ENCODE measurements around the gene RASGRF1. TPM values are rescaled to one million over a fixed set of nuclear protein-coding genes. Genes with fewer than 3 reads are reported as not detected.
"Not testable (repeated sequence)": the region's sequence is repeated elsewhere in the genome, so short reads cannot be mapped to it uniquely, and the experiment has no call there.

Gene RASGRF1, protein sequence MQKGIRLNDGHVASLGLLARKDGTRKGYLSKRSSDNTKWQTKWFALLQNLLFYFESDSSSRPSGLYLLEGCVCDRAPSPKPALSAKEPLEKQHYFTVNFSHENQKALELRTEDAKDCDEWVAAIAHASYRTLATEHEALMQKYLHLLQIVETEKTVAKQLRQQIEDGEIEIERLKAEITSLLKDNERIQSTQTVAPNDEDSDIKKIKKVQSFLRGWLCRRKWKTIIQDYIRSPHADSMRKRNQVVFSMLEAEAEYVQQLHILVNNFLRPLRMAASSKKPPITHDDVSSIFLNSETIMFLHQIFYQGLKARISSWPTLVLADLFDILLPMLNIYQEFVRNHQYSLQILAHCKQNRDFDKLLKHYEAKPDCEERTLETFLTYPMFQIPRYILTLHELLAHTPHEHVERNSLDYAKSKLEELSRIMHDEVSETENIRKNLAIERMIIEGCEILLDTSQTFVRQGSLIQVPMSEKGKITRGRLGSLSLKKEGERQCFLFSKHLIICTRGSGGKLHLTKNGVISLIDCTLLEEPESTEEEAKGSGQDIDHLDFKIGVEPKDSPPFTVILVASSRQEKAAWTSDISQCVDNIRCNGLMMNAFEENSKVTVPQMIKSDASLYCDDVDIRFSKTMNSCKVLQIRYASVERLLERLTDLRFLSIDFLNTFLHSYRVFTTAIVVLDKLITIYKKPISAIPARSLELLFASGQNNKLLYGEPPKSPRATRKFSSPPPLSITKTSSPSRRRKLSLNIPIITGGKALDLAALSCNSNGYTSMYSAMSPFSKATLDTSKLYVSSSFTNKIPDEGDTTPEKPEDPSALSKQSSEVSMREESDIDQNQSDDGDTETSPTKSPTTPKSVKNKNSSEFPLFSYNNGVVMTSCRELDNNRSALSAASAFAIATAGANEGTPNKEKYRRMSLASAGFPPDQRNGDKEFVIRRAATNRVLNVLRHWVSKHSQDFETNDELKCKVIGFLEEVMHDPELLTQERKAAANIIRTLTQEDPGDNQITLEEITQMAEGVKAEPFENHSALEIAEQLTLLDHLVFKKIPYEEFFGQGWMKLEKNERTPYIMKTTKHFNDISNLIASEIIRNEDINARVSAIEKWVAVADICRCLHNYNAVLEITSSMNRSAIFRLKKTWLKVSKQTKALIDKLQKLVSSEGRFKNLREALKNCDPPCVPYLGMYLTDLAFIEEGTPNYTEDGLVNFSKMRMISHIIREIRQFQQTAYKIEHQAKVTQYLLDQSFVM (N-terminal part only)
- total RNA-seq = under 0.01 and 0.82 TPM in 2 replicates

DNA sequence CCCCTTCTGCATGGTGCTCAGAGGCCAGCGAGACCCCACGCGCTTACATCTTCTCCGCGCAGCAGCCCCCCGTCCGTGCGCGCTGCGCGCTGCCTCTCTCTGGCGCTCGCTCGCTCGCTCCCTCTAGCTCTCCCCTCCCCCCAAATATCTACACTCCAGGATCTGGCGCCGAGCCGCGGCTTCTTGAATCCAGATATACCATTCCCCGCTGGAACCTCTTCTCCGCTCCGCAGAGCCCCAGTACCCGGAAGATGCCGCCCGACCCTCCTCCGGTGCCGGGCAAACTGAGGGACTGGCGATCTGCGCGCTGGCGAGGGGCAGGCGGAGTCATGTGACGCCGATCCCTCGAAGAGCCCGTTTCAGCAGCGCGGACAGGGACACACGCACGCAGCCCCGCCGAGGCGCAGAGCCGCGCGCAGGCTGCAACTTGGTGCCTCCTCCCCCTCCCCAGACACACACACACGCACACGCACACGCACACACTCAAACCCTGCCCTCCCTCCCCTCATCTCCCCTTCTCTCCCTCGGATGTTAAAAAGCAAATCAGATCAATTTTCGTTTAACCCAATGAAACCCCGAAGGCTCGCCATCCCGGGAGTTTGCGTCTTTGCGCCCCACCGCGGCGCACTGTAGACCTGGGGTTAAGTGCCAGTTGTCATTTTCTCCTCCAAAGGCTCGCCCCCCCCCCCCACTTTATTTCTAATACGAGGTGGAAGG, at the start of gene RASGRF1:
Gene RASGRF1, minus strand, starts transcription at position 294 of the 717 bp plus-strand sequence. Its CDS starts 282 bp downstream, at position 12.
- DNase-seq (ENCODE audit: extremely low read depth, low read depth, low spot score) = no peak

DNA sequence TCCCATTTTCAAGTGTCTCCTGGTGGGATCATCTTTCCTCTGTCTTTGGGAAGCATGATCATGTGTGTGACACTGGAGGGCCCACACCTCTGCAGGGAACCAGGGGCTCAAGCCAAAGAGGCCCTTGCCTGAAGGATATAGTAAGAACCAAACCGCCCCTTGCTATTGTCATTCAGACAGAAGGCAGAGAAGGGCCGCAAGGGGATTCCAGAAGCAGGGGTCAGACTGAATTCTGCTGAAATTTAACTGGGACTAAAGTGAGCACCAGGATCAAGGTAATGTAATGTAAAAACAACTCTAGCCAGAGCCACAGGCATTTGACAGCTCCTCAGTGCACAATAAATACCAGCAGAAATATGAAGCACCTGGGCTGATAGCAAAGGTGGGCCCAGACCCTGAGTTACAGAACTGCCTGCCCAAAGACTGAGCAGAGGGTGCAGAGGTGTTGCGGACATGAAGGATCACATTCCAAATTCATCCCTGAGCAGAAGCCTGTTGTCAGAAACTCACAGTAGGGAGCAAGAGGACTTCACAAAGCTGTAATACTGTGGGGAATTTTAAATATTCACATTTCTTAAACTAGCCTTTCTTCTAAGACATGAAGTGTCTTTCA, 46.0 kb upstream of the RASGRF1 start:
- no peak for DNase-seq (ENCODE audit: extremely low read depth, low read depth, low spot score)

DNA sequence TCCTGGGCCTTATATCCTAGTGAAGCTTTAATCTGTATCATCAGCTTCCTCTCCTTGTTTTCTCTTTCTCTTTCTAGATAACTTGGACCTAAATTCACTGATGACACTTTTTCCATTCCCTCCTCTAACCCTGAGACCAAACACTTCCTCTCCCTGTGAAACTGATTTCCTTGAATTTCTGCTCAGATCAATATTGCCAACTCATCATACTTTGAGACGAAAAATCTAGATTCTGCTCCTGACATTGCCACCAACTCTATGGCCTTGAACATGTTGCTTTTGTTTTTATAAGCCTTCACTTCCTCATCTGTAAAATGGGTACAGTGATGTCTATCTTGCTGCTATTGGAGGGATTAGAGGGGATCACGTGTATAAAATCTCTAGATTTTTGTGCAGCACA, 42.7 kb upstream of the RASGRF1 start:
- no peak for DNase-seq (ENCODE audit: extremely low read depth, low read depth, low spot score)

DNA sequence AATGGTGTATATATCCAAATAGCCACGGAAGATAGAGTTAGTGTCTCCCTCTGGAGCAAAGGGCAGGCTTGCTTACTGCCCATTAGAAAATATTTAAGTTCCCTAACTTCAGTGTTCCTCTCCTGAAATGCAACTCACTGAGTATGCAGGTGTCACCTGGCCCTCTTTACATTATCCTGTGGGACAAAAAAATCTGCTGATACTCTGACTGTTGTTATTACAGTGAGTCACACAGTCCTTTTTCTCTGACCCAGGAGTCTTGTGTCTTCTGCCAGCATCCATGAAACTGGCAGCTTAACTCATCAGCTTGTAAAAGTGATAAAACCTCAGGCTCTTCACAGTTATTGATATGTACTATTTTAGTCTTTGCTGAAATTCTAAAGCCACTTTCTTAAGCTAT, 42.2 kb upstream of the RASGRF1 start:
- DNase-seq (ENCODE audit: extremely low read depth, low read depth, low spot score) = no peak

GRCh38 chr15:79132361-79132760, 41.8 kb upstream of the RASGRF1 start:
- no peak for DNase-seq (ENCODE audit: extremely low read depth, low read depth, low spot score)

- DNase-seq (ENCODE audit: extremely low read depth, low read depth, low spot score) = no peak
Observed at GRCh38 chr15:79130535-79131130, 40.1 kb upstream of the RASGRF1 start.

GRCh38 chr15:79129235-79129634, 38.7 kb upstream of the RASGRF1 start:
- no peak for DNase-seq (ENCODE audit: extremely low read depth, low read depth, low spot score)

DNA sequence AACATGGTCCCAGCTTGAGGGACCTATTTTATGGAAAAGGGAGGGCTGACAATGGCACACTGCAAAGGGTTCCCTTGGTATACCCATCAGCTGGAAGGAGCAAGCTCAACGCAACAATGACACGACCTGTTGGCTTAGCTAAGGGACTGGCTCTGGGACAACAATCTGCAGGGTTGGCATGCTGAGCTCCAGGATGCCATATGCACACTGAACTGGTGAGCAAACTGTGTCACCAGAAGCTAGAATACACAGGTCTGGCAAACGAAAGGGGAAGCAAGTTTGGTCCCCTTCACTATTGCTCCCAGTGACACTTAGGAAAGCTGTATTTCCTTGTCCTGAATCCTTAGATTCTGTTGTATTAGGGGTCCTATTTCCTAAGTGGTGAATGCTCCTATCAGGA, 38.0 kb upstream of the RASGRF1 start:
- no peak for DNase-seq (ENCODE audit: extremely low read depth, low read depth, low spot score)

- DNase-seq (ENCODE audit: extremely low read depth, low read depth, low spot score) = no peak
Observed at GRCh38 chr15:79124388-79124787, 33.8 kb upstream of the RASGRF1 start.

DNA sequence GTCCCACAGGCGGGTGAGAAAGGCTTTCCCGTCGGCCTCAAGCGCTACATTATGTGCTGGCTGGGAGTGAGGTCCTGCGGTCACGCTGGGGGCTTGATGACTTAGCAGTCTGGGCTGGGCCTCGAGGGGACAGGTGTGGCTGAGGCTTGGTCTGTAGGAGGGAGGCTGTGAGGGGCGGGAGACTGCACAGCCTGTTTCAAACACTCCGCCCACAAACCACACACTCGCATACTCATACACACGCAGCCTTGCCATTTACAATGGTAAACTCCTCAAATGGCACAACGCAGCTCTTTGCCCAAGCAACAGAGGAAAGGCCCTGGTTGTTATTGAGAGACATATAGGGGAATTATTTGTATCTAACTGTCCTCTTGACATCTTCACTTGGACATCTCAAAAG, 32.4 kb upstream of the RASGRF1 start:
- no peak for DNase-seq (ENCODE audit: extremely low read depth, low read depth, low spot score)

DNA sequence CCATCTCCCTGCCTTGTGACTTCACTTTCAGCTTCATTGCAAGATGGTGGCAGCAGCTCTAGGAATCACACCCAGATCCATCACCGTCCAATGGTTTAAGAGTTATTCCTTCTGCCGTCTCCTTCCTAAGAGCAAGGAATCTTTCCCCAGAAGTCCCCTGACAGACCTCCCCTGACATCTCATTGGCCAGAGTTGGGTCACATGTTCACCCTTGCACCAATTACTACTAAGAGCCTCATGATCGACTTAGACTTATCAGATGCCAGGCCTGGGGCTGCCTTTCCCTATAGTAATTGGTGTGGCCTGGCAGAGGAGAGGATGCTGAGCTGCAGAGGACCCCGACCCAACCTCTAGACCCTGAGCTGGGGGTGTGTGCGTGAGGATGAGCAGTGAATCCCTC, 31.8 kb upstream of the RASGRF1 start:
- no peak for DNase-seq (ENCODE audit: extremely low read depth, low read depth, low spot score)

- DNase-seq (ENCODE audit: extremely low read depth, low read depth, low spot score) = no peak
Observed at GRCh38 chr15:79121571-79121970, 31.0 kb upstream of the RASGRF1 start.

DNA sequence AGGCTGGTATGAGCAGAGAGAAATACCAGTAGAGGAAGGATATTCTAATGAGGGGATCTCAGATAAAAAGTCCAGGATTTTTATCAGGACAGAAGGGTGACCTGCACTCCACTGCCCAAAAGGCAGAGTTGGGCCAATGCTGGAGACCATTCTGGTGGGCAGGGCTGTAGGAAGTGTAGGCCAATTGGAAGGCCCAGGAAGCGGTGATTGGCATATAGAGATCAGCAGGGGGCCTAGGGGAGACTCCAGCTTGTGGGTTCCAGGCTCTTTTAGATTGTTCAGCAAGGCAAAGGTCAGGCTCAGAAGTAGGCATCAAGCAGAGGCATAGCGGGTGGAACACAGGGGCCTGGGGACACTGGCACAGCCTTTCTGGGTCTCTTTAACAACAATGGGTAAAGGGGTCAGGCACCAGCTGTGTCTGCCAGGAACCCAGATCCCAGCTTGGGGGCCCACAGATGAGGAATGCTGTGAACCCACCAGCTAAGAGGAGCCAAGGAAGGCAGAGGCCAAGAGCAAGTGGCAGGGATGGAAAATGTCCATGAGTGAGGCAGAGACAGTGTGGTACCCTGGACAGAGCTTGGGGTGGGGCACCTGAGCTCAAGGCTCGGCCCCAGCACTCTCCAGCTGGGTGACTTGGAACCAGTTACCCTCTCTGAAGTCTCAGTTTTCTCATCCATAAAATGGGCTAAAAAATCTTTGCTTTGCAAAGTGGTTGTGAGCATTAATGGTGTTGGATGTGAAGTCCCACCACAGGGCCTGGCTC, 27.0 kb upstream of the RASGRF1 start:
- DNase-seq (ENCODE audit: extremely low read depth, low read depth, low spot score) = no peak

DNA sequence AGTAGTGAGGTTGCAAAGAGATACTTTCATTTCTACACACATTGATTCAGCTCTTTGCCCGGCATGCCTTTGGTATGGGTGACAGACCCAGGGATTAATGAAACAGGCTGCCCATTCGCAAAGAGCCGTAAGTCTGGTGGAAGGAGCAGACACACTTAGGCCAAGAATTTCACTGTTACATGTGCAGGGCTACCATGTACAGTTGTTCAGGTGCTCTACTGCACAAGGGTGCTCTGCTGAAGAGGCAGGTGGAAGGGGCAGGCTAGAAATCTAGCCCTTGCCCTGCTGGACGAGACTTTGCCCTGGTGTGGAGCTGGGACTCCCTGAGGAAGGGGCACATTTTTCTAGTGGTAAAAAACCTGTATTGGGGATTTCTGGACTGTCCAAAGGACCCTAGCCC, 26.2 kb upstream of the RASGRF1 start:
- DNase-seq (ENCODE audit: extremely low read depth, low read depth, low spot score) = no peak

DNA sequence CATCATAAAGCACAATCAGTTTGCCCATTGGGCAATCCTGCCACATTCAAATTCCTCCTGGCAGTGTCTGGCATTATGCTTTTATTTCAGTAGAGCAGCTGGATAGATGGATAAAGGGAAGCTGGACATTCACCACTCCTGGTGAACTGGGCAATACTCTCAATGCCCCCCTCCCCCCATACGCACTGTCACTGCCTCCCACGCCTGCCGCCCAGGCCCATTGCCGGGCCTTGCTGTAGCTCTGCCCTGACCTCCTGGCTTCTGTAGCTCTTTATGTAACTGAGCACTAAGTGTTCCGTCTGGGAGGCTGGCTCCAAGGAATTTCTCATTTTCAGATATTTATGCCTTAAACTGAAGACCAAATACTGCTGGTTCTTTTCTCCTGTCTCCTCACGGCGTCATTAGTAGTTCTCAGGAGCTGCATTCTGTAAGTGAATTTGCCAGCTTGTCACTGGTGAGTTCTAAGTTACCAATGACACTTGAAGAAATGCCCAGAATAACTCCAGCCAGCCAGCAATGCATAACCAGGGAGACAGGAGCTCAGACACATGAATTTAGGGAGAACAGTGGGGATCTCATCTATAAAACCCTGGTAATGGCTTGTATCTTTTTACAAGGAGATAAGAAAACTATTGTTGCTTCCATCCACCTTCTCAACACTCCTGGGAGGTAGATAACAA, 25.5 kb upstream of the RASGRF1 start:
- DNase-seq (ENCODE audit: extremely low read depth, low read depth, low spot score) = no peak

GRCh38 chr15:79113831-79114230, 23.3 kb upstream of the RASGRF1 start:
- DNase-seq (ENCODE audit: extremely low read depth, low read depth, low spot score) = no peak

GRCh38 chr15:79111404-79111803, 20.8 kb upstream of the RASGRF1 start:
- not testable (repeated sequence) for DNase-seq (ENCODE audit: extremely low read depth, low read depth, low spot score)

DNA sequence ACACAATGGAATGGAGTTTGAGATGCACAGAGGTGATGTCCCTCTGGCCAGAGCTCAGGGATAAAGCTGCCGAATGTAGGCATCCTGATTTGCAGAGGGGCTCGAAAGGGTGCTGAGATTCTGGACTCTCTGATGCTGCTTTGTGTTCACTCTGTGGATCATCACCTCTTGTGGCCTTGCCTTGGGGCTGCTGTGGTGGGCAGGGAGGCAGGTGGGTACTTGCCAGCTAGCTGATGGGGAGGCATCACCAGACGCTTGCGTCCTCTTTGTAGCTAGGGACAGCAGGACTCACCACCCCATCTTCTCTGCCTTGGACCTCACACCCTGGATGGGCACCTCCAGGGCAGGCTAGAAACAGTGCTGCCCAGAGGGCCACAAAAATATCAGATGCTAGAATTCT, 14.6 kb upstream of the RASGRF1 start:
- DNase-seq (ENCODE audit: extremely low read depth, low read depth, low spot score) = no peak
